ENCODE results near the gene LSM5.
"Not testable (repeated sequence)": the region's sequence is repeated elsewhere in the genome, so short reads cannot be mapped to it uniquely, and the experiment has no call there.

The LSM5 gene

DNA sequence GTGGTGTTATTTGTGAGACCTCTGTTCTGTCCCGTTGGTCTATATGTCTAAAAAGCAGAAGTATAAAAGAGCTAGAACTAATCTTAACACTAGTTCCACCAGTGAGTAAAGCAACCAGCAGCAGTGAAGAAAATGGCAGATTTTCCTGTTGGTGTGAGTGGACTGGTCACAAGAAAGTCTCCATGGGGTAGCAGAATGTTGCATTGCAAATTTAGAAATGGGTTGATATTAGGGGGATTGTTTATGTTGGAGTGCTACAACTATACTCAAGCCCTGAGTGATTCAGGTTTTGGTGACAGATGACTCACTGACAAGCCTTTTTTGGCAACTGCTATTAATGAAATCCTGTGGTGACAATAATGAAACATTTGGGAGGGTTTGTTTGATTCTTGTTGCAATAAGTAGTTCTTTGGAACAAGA, 10.8 kb upstream of the LSM5 start:
- Histone ChIP-seq H3K36me3 (peaks cover 4% of the 10 kb centered on the region), H3K9me3 (no peaks in the 10 kb centered on the region), H3K27me3 (no peaks in the 10 kb centered on the region), H3K4me3 (ENCODE audit: low read depth, low read length) (no peak overlapping the region), H3K4me1 (no peaks in the 10 kb centered on the region; the same call in 1 of the 2 replicates)
- no peak for DNase-seq
- TF ChIP-seq CTCF (IDR thresholded peaks at IDR 0.05; ENCODE audit: low read depth, low read length): no peak

DNA sequence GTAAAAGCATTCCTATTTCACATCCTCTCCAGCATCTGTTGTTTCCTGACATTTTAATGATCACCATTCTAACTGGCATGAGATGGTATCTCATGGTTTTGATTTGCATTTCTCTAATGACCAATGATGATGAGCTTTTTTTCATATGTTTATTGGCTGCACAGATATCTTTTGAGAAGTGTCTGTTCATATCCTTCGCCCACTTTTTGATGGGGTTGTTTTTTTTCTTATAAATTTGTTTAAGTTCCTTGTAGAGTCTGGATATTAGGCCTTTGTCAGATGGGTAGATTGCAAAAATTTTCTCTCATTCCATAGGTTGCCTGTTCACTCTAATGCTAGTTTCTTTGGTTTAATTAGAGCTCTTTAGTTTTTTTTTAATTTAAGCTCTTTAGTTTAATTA, 10.0 kb upstream of the LSM5 start:
- not testable (repeated sequence) for DNase-seq; H3K4me1 ChIP-seq; H3K36me3 ChIP-seq; H3K9me3 ChIP-seq; H3K27me3 ChIP-seq; H3K4me3 ChIP-seq (ENCODE audit: low read depth, low read length)

- not testable (repeated sequence) for H3K4me3 ChIP-seq (ENCODE audit: low read depth, low read length); H3K9me3 ChIP-seq; H3K36me3 ChIP-seq; H3K27me3 ChIP-seq; H3K4me1 ChIP-seq; DNase-seq
These were observed 9.6 kb upstream of the LSM5 start for GRCh38 chr7:32499755-32500154.

DNA sequence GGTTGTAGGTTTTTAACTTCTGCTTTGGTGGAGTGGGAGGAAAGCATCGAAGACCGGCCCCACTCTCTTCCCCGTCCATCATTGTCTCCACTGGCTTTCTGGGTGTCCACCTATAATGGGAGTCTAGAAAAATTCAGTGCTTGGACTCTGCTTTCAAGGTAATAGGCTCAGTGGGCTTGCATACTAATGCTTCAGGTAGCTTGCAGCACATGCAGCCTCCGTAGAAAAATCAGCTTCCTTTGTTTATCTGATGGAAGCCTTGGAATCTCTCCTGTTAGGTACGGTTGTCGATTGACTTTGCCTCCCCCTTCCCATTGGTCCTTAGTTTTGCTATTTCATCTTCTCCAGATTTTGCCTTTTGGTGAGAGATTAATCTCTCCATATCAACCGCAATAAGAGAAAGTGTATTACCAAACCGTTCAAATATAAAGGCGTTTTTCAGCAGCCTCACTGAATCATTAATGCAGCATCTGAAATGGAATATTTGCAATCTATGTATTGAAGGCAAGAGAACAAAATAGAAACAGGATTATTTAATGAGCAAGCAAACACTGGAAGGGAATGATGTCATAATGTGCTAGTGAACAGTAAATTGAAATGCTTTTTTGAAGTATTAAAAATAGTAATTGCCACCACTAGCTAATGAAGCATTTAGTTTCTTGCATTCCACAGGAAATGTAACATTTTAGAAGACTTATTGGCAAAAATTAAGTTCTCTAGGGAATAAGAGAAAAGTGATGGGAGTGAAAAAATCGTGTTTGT, 6.1 kb upstream of the LSM5 start:
- H3K27me3 ChIP-seq: no peaks in the 10 kb centered on the region

GRCh38 chr7:32495298-32496051, 5.3 kb upstream of the LSM5 start, which contains the start of gene AVL9:
Gene AVL9, plus strand, starts transcription at chr7:32495489. Its CDS starts 221 bp downstream, at chr7:32495710.
- no peak for TF ChIP-seq CTCF (IDR thresholded peaks at IDR 0.05; ENCODE audit: low read depth, low read length)
- Histone ChIP-seq H3K27me3 (no peaks in the 10 kb centered on the region), H3K9me3 (no peaks in the 10 kb centered on the region), H3K4me1 (no peaks in the 10 kb centered on the region; the same call in 1 of the 2 replicates), H3K4me3 (ENCODE audit: low read depth, low read length) (peak within 1 kb of the TSS; percentile 95), H3K36me3 (peaks cover 7% of the 10 kb centered on the region)
- DNase-seq: peak; percentile 99

More for the DNA sequence above, 6.1 kb upstream of the LSM5 start:
- TF ChIP-seq CTCF (IDR thresholded peaks at IDR 0.05; ENCODE audit: low read depth, low read length): no peak
- Histone ChIP-seq H3K4me3 (ENCODE audit: low read depth, low read length) (peak overlapping the region; percentile 95), H3K9me3 (no peaks in the 10 kb centered on the region), H3K4me1 (no peaks in the 10 kb centered on the region; the same call in 1 of the 2 replicates), H3K36me3 (peaks cover 7% of the 10 kb centered on the region)
- DNase-seq: no peak

- Histone ChIP-seq H3K36me3 (peaks cover 7% of the 10 kb centered on the region), H3K9me3 (no peaks in the 10 kb centered on the region), H3K27me3 (no peaks in the 10 kb centered on the region), H3K4me3 (ENCODE audit: low read depth, low read length) (peak overlapping the region; percentile 89), H3K4me1 (no peaks in the 10 kb centered on the region; the same call in 1 of the 2 replicates)
- TF ChIP-seq CTCF (IDR thresholded peaks at IDR 0.05; ENCODE audit: low read depth, low read length): no peak
- DNase-seq: no peak
These were observed 4.7 kb upstream of the LSM5 start for GRCh38 chr7:32494946-32495297.

DNA sequence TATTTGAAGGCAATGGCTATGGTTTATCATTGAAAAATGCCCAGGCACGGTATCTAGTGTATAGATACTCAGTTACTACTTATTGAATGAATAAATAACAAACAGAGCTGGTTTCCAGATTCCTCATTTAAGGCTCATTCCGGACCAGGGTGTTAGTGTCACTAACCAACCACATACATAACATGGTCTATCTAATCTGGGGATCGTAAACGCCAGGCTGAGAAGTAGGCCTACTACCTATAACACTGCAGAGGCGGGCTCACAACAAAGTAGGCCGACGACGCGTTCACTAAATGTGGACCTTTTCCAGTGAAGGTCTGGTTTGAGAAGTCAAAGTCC, 423 bp downstream of the LSM5 start:
- no peak for DNase-seq
- H3K36me3 ChIP-seq: peaks cover 14% of the 10 kb centered on the region
- no peaks in the 10 kb centered on the region for H3K4me1 ChIP-seq
- H3K4me3 ChIP-seq (ENCODE audit: low read depth, low read length): peak overlapping the region; percentile 94
- no peaks in the 10 kb centered on the region for H3K27me3 ChIP-seq
- H3K9me3 ChIP-seq: no peaks in the 10 kb centered on the region
- TF ChIP-seq CTCF (IDR thresholded peaks at IDR 0.05; ENCODE audit: low read depth, low read length): no peak
